Measurements from ENCODE around the gene SCOC. TPM values are rescaled to one million over a fixed set of nuclear protein-coding genes. Genes with fewer than 3 reads are reported as not detected.

SCOC gene
- total RNA-seq, 1 experiment from 2014 or later: 44.2 TPM

GRCh38 chr4:140331245-140331644 lies 42.2 kb upstream of the SCOC start:
- Histone ChIP-seq H3K27ac (ENCODE audit: low read depth, low read length, poor library complexity, severe bottlenecking) (no peak overlapping the region), H3K9me3 (ENCODE audit: low read depth, low read length, poor library complexity, severe bottlenecking) (no peaks in the 10 kb centered on the region), H3K27me3 (replicated peaks; ENCODE audit: insufficient read depth, low read depth, low read length, poor library complexity) (no peaks in the 10 kb centered on the region), H3K36me3 (ENCODE audit: insufficient read depth, low read length, poor library complexity, severe bottlenecking) (no peaks in the 10 kb centered on the region), H3K4me1 (ENCODE audit: insufficient read depth, low read length, poor library complexity, severe bottlenecking) (no peaks in the 10 kb centered on the region), H3K4me3 (ENCODE audit: low read depth, low read length, poor library complexity, severe bottlenecking) (no peak overlapping the region)
- ChIA-PET POLR2A (ENCODE audit: low non-redundant PET) (no interaction called here), CTCF (interaction anchor here (0.6 to 1.4 kb wide), 2 partner anchors 29 to 675 kb away, joined by 4 to 6 read pairs; no protein-coding TSS in a partner anchor)
- BruUV-seq (replicated peaks): no TSS peak
- DNase-seq (ENCODE audit: low spot score): no peak
- intact Hi-C loops (cut with micrococcal nuclease; ENCODE audit: unreplicated experiment): no loop called here
- TF ChIP-seq CTCF (conservative IDR thresholded peaks at IDR 0.05; ENCODE audit: low read depth, low read length) (no peak), EZH2 (IDR thresholded peaks at IDR 0.05; ENCODE audit: borderline replicate concordance, low read depth, low read length, poor library complexity, severe bottlenecking) (no peak)

- ChIA-PET CTCF (interaction anchor here (0.7 kb wide), 1 partner anchor 192 kb away, joined by 6 read pairs; no protein-coding TSS in a partner anchor), POLR2A (ENCODE audit: low non-redundant PET) (no interaction called here)
- H3K27ac ChIP-seq (ENCODE audit: low read depth, low read length, poor library complexity, severe bottlenecking): no peak overlapping the region
- TF ChIP-seq EZH2 (IDR thresholded peaks at IDR 0.05; ENCODE audit: borderline replicate concordance, low read depth, low read length, poor library complexity, severe bottlenecking) (no peak), CTCF (conservative IDR thresholded peaks at IDR 0.05; ENCODE audit: low read depth, low read length) (no peak)
- H3K36me3 ChIP-seq (ENCODE audit: insufficient read depth, low read length, poor library complexity, severe bottlenecking): no peaks in the 10 kb centered on the region
- no TSS peak for BruUV-seq (replicated peaks)
- intact Hi-C loops (cut with micrococcal nuclease; ENCODE audit: unreplicated experiment): no loop called here
- H3K27me3 ChIP-seq (replicated peaks; ENCODE audit: insufficient read depth, low read depth, low read length, poor library complexity): no peaks in the 10 kb centered on the region
- no peak overlapping the region for H3K4me3 ChIP-seq (ENCODE audit: low read depth, low read length, poor library complexity, severe bottlenecking)
- no peaks in the 10 kb centered on the region for H3K9me3 ChIP-seq (ENCODE audit: low read depth, low read length, poor library complexity, severe bottlenecking)
- no peak for DNase-seq (ENCODE audit: low spot score)
- H3K4me1 ChIP-seq (ENCODE audit: insufficient read depth, low read length, poor library complexity, severe bottlenecking): no peaks in the 10 kb centered on the region
Observed at GRCh38 chr4:140331876-140332275, 41.6 kb upstream of the SCOC start.

- Histone ChIP-seq H3K4me1 (ENCODE audit: insufficient read depth, low read length, poor library complexity, severe bottlenecking) (no peaks in the 10 kb centered on the region), H3K27me3 (replicated peaks; ENCODE audit: insufficient read depth, low read depth, low read length, poor library complexity) (no peaks in the 10 kb centered on the region), H3K27ac (ENCODE audit: low read depth, low read length, poor library complexity, severe bottlenecking) (no peak overlapping the region), H3K4me3 (ENCODE audit: low read depth, low read length, poor library complexity, severe bottlenecking) (no peak overlapping the region), H3K36me3 (ENCODE audit: insufficient read depth, low read length, poor library complexity, severe bottlenecking) (no peaks in the 10 kb centered on the region), H3K9me3 (ENCODE audit: low read depth, low read length, poor library complexity, severe bottlenecking) (no peaks in the 10 kb centered on the region)
- intact Hi-C loops (cut with micrococcal nuclease; ENCODE audit: unreplicated experiment): no loop called here
- ChIA-PET CTCF (no interaction called here), POLR2A (ENCODE audit: low non-redundant PET) (no interaction called here)
- no peak for TF ChIP-seq CTCF (conservative IDR thresholded peaks at IDR 0.05; ENCODE audit: low read depth, low read length)
- TF ChIP-seq EZH2 (IDR thresholded peaks at IDR 0.05; ENCODE audit: borderline replicate concordance, low read depth, low read length, poor library complexity, severe bottlenecking): no peak
- BruUV-seq (replicated peaks): no TSS peak
- DNase-seq (ENCODE audit: low spot score): no peak
Observed at GRCh38 chr4:140332734-140333133, 40.7 kb upstream of the SCOC start.
